Measurements from ENCODE around the gene TVP23A.
"Not testable (repeated sequence)": the region's sequence is repeated elsewhere in the genome, so short reads cannot be mapped to it uniquely, and the experiment has no call there.

TVP23A gene

DNA sequence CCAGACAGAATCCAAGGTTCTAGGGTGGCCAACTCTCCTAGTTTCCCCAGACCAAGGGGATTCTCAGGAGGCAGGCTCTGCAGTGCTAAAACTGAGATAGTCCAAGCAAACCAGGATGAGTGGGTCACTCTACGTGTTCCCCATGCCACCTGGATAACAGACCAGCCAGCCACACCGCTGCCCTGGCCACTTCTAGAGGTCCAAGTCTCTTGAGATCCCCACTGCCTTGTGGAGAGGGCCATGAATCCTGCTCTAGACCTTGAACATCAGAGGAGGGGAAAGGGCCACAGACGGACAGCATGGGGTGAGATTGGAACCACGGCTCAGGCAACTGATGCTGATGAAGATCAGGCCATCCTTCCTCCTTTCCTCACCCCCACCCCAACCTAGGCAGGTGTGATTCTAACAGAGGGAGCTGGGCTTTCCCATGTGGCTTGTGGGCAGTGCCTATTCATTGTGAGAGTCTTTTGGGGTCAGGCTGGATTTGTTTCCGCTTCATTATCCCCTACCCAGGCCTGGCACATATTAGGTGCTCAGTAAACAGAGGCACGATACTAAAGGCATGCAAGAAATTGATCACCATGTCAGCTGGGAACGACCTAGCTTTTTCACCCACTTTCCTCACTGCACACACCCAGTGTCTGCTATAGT is 16.8 kb upstream of the TVP23A start:
- no peak for DNase-seq (ENCODE audit: low spot score)

DNA sequence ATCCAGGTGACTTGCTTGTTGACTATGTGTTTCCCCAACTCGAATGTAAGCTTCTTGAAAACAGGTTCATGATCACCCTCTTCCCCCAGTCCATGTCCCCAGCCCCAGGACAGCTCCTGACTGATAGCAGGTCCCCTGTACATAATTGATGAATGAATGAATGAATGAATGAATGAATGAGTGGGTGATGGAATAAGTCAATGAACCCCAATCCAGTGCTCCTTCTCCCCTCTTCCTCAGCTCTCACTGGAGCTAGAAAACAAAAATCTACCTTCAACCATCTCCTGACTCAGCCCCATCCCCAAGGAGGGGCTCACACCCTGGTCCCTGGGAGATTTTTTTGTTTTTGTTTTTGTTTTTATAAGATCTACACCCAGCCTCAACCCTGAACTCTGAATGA is 16.2 kb upstream of the TVP23A start:
- DNase-seq (ENCODE audit: low spot score) = no peak

DNA sequence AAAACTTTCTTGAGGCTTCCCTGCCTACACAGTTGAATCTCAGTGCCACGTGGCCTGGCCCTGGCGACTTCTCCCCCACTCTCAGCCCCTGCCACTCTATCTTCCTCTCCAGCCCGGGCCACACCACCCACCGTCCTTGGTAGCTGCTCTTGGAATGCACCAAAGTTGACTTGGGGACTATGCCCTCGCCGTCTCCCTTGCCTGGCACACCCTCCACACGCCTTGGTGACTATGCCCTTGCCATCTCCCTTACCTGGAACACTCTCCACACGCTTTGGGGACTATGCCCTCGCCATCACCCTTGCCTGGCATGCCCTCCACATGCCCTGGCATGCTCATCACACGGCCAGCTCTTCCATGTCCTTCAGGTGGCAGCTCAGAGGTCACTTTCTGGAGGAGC is 15.5 kb upstream of the TVP23A start:
- DNase-seq (ENCODE audit: low spot score) = no peak

DNA sequence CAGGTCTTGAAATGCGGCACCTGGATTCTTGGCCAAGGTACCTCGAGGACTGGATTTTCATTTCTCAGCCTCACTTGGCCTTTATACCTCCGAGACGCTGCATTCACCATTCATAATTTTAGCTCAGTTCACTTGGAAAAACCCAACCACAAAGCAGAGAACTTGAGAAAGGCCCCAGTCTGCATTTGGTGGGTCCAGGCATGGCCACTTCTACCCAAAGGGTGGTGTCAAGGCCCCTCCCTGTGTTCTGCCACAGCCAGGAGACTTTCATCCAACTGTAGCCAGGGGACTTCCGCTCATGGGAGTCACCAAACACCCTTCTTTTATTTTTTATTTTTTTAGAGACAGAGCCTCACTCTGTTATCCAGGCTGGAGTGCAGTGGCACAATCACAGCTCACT is 14.7 kb upstream of the TVP23A start:
- no peak for DNase-seq (ENCODE audit: low spot score)

DNA sequence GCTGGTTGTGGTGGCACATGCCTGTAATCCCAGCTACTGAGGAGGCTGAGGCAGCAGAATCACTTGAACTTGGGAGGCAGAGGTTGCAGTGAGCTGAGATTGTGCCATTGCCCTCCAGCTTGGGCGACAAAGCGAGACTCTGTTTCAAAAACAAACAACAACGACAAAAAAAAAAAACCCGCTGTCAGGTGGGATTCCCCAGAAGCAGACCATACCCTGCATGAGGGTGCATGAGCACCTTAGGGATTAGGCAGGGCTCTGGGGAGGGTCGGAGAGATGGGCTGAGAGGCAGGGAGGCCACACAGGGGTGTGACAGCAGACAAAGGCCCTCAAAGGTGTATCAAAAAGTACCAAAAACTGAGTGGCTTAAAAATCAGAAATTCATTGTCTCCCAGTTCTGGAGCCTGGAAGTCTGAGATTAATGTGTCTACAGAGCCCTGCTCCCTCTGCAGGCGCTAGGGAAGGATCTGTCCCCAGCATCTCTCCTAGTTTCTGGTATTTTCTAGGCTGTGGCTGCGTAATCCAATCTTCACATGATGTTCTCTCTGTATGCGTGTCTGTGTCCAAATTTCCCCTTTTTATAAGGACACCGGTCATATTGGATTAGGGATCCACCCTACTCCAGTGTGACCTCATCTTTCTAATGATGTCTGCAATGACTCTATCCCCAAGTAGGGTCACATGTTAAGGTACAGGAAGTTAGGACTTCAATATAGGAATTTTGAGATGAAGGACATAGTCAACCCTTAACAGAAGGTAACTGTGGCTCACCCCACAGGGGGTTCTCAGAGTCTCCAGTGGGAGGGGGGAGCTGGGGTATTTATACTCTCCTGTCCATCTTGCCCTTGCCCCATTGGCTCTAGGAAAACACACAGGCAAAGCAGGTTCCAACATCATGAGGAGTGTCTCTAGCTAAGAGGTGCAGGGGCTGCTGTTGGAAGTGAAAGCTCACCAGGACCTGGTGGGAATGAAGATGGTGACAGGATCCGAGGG is 13.6 kb upstream of the TVP23A start:
- DNase-seq (ENCODE audit: low spot score) = no peak

DNA sequence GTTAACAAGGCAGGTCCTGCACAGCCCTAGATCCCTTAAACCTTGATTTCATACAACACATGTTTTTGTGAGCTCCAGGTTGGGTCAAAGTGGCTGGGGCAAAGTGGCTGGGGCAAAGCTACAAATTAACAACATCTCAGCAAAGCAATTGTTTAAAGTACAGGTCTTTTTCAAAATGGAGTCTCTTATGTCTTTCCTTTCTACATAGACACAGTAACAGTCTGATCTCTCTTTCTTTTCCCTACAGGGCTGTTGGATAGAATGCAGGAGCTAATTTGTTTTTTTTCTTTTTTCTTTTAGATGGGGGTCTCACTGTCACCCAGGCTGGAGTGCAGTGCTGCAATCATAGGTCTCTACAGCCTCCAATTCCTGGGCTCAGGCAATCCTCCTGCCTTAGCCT is 11.6 kb upstream of the TVP23A start:
- DNase-seq (ENCODE audit: low spot score) = not testable (repeated sequence)

DNA sequence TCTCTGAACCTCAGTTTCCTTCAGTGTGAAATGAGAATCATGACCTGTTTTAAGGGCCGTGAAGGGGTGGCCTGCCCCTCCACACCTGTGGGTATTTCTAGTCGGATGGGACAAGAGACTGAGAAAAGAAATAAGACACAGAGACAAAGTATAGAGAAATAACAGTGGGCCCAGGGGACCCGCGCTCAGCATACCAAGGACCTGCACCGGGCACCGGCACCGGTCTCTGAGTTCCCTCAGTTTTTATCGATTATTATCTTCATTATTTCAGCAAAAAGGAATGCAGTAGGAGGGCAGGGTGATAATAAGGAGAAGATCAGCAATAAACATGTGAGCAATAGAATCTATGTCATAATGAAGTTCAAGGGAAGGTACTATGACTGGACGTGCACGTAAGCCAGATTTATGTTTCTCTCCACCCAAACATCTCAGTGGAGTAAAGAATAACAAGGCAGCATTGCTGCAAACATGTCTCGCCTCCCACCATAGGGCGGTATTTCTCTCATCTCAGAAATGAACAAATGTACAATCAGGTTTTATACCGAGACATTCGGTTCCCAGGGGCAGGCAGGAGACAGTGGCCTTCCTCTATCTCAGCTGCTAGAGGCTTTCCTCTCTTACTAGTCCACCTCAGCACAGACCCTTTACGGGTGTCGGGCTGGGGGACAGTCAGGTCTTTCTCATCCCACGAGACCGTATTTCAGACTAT is 10.9 kb upstream of the TVP23A start:
- not testable (repeated sequence) for DNase-seq (ENCODE audit: low spot score)

DNA sequence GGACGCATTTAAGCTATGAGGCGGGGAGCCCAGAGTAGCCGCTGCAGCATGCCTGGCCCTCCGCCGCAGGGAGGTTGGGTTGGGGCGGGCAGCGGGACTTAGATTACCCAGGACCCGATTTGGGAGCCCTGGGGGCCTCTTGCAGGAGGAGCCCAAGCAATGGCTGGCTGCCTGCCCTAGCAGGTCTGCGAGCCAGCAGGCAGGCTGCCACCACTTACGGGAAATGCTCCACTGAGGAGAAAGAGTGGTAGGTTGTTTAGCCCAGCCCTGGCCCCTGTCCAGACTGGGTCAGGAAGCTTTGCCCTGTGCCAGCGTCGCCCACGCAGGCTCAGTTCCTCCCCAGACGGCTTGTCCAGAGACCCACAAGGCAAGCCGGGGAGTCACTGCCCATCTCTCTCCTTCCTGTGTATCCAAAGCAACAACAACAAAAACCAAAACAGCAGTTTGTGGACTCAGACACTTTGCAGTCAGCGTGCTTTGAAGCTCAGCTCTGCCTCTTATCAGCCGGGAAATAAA is 10.3 kb upstream of the TVP23A start:
- no peak for DNase-seq (ENCODE audit: low spot score)

DNA sequence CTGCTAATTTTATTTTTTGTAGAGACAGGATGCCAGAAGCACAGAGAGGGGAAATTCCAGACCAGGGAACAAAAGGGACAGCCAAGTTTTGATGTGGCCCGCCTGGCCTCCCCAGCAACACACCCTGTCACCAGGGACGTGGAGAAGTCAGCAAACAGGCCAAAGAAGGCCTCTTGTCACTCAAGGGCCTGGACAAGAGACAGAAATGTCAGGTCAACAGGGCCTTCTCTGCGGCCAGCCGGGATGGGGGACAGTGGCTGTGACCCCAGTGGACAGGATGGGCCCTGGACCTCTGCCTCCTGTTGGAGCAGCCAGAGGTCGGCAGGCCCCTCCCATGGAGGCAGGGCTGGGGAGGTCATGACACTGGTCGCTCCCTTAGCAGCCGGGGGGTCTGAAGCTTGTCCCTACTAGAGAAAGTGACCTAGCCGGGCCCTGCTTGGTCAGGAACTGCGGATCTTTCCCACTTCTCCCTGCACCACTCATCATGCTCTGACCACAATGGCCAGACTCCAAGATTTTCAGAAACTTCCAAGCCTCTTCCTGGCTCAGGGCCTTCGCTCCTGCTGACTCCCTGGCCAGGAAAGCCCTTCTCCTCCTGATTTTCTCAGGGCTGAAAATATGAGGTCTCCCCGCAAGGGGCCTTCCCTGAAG is 9.2 kb upstream of the TVP23A start:
- no peak for DNase-seq (ENCODE audit: low spot score)

DNA sequence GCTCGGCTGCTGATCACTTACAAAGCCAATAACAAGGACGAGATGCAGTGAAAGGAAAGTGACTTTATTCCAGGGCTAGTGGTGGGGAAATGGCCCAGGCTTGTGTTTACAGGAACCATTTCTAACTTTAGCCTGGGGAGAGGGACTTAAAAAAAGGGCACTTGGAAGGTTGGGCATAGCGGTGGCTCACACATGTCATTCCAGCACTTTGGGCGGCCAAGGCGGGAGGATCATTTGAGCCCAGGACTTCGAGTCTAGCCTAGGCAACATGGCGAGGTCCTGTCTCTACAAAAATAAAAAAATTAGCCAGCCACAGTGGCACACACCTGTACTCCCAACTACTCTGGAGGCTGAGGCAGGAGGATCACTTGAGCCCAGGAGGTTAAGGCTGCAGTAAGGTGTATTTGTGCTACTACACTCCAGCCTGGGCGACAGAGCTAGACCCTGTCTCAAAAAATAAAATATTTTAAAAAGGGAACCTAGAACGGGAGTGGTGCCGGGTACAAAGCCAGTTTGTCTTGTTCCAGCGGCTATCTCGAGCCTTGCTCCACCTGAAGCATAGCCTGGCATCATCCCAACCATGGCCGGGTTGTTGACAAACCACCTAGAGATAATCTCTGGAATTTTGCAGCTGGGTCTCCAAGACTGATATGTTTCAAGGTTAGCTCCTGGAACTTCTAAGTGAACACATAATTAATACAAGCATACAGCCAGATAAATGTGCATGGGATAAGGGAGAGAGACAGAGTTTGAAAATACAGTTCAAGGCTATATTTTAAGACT is 5.7 kb upstream of the TVP23A start:
- no peak for DNase-seq (ENCODE audit: low spot score)

DNA sequence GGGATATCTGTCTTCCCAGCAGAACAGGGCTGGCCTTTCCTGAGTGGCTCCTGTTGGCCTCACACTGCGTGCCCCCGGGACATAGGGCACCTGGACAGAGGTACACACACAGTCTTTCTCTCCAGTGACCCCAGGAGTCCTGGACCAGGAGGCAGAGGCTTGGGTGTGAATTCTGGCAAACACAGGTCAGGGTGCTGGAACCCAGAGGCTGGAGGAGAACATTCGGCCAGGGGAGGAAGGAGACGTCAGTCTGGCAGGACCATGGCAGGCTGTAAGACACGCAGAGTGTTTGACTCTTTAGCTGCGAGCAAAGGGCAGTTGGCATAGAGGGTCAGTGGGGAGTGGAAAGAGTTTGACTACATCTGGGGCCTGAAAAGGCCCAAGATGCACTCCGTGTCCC is 4.1 kb upstream of the TVP23A start:
- no peak for DNase-seq (ENCODE audit: low spot score)

DNA sequence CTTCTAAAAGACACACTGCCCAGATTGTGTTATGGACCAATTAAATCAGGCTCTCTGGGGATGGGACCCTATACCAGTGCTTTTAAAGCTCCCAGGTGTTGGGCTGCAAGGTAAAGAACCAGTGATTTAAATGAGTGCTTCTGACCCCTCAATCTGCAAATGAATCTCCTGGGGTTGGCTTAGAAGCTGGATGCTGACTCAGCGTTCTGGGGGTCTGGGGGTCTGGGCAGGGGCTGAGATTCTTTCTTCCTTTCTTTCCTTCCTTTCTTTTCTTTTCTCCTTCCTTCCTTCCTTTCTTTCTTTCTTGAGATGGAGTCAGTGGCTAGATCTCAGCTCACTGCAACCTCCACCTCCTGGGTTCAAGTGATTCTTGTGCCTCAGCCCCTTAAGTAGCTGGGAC is 2.0 kb upstream of the TVP23A start:
- DNase-seq (ENCODE audit: low spot score) = no peak

DNA sequence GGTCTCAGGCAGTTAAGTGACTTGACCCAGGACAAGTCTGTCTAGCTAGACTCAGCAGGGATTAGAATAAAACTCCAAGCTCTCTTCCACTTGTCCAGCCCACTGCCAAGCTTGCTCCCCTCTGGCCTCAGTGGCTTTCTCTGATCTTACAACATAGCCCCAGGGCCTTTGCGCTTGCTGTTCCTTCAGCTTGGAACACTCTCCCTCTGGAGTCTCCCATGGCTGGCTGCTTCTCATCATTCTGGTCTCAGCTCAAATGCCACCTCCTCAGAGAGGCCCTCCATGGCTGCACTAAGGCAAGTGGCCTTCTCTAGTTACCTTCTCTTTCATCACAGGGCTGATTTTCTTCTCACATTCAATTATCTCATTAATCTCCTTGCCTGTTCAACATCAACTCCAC is 1.1 kb downstream of the TVP23A start:
- DNase-seq (ENCODE audit: low spot score) = no peak

DNA sequence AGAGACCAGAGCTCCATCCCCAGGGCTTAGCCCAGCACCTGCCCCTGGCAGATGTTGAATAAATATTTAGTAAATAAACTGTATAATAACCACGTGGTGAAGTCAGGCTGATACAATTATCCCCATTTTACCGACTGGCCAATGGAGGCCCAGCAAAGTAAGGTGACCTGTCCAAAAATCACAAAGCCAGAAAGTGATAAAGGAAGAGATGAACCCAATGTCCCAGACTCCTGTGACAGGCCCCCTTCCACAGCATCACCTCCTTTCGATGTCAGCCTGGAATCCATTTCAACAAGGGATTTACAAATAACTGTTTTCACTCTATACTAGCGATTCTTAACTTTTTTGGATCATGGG is 5.5 kb downstream of the TVP23A start:
- DNase-seq (ENCODE audit: low spot score) = no peak

DNA sequence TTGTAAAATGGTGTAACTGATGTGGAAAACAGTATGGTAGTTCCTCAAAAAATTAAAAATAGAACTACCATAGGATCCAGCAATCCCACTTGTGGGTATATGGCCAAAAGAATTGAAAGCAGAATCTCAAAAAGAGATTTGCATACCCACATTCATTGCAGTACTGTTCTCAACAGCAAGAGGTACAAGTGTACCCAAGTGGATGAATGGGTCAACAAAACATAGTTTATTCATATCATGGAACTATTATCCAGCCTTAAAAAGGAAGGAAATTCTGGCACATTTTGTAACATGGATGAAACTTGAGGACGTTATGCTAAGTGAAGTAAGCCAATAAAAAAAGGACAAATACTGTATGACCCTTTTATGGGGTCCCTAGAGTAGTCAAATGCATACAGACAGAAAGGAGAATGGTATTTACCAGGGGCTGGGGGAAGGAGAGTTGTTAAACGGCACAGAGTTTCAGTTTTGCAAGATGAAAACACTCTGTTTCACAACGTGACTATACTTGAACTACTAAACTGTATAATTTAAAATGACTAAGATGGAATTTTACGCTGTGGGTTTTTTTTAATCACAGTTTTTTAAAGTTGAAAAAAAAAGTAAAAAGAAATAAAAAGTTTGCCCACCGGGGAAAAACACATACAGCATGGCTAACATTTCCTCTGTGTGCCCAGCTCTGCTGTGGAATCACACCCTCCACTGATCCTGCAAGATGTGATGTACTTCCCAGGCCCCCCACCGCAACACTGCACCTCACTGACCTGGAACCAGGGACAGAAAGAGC is 6.1 kb downstream of the TVP23A start:
- no peak for DNase-seq (ENCODE audit: low spot score)

DNA sequence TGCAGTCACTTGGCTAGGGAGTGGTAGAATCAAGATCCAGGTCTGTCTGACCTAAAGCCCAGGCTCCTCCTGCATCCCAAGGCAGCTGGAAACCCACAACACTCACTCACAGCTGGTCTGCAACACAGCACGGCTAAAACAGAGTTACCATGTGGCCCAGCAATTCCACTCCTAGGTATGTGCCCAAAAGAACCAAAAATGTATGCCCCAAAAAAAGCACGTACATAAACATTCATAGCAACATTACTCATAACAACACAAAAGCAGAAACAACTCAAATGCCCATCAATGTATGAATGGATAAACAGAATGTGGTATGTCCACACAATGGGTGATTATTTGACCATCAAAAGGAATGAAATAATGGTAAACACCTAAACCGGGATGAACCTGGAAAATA is 8.9 kb downstream of the TVP23A start:
- DNase-seq (ENCODE audit: low spot score) = no peak

DNA sequence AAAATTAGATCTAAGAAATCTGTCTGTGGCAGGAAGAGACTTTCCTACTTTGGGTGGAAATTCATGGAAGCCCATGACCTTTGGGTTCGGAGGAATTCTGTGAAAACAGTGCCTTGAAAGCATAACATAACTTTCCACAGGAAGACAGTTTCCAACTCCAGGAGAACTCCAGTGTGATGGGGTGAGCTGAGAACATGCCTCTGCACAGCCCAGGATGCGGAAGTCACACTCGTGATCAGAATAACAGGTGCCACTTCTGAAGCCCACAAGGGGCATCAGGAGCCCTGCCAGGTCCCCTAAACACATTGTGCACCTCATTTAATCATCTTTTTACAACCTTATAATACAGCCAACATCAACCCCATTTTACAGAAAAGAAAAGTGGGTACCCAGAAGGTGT is 9.7 kb downstream of the TVP23A start:
- no peak for DNase-seq (ENCODE audit: low spot score)

DNA sequence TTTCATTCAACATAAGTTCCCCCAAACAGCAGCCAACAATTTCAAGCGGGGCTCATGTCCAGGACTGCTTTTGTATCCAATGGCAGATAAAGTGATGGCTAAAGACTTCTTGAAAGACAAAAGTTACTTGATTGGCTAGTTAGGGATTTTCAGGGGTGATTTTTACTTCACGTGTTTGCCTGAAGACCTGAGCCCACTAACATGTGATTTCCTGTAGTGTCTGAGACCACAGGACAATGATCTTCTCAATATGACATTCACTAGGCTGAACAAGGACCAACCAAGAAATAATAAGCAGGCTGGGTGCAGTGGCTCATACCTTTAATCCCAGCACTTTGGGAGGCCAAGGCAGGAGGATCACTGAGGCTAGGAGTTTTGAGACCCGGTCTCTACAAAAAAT is 10.4 kb downstream of the TVP23A start:
- DNase-seq (ENCODE audit: low spot score) = no peak

DNA sequence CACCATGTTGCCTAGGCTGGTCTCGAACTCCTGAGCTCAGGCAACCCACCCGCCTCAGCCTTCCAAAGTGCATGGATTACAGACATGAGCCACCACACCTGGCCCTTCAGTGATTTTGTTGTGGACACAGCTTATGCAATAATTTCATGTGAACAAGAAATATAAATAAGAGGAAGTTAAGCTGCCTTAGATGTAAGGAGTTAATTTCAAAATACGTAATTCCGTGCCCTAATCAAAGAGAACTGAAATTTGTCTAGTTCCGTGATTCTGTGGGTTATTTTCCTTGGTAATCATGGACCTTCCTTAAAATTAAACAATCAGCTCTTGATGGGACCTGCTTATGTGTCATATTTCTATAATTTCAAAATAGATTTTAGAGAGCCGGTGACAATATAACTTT is 11.9 kb downstream of the TVP23A start:
- DNase-seq (ENCODE audit: low spot score) = no peak

DNA sequence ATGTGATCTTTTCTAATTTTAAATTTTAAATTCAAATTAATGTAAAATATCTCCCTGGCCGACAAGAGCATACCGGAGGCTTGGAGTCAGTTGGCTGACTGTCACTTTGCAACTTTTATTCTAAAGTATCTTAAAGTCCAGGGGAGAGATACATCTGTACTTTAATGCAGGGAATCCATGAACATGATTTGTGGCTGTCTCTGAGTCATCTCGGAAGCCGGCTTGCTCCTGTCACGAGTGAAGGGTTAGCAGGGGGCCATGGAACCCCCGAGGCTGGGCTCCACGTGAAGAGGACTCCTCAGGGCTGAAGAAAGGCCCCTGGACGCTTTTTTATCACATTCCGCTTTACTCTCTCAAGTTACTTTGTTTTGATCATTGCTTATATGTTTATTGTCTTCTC is 13.3 kb downstream of the TVP23A start:
- DNase-seq (ENCODE audit: low spot score) = no peak

DNA sequence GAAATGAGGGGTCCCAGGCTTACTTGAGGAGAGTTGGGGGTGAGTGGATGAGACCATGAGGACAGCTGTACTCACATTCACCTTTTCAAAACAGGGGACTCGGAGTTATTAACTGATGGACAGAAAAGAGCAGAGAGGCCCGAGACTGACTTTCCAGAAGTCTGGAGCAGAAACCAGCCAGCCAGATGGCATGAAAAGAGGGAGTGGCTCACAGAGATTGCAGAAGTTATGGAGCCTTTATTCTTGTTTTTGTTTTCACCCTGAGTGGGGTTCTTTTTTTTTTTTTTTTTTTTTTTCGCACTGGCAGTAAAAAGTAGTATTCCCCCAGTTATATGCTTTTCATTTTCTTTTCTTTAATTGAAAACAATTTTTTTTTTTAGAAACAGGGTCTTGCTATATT is 18.9 kb downstream of the TVP23A start:
- DNase-seq (ENCODE audit: low spot score) = no peak

Measured in hematopoietic multipotent progenitor cell treated with erythropoietin and hydrocortisone succinate and interleukin-3 and kit ligand, for 17 days (in vitro differentiated cells).